H1 (cell line): ENCODE data around the gene USF1. TPM values are rescaled to one million over a fixed set of nuclear protein-coding genes. Genes with fewer than 3 reads are reported as not detected.

Source experiments
- CEBPB ChIP-seq: IDR thresholded peaks from 2 replicates; pipeline ENCODE4 v1.6.1; 2012; ENCODE audit warnings: low read depth, low read length
- CHD2 ChIP-seq: IDR thresholded peaks from 2 replicates; pipeline ENCODE4 v1.6.1; 2012; ENCODE audit warnings: low read length, improper control_type of control experiment
- KDM1A ChIP-seq: fragments of 200-600, 300-600 bp; sonication (generic); IDR thresholded peaks from 2 replicates; pipeline ENCODE4 v1.7.1; 2016; ENCODE audit warnings: mild to moderate bottlenecking, low read length, borderline replicate concordance
- NRF1 ChIP-seq: IDR thresholded peaks from 2 replicates; pipeline ENCODE4 v1.6.1; 2011; ENCODE audit warnings: mild to moderate bottlenecking, low read depth, low read length, improper control_type of control experiment
- SAP30 ChIP-seq: fragments of 300-600 bp; sonication (generic); IDR thresholded peaks from 2 replicates; pipeline ENCODE4 v1.7.1; 2012; ENCODE audit warnings: low read length, moderate library complexity, mild to moderate bottlenecking, inconsistent platforms; ENCODE audit not compliant: insufficient read depth, insufficient replicate concordance
- SP1 ChIP-seq: IDR thresholded peaks from 2 replicates; pipeline ENCODE4 v1.6.1; 2011; ENCODE audit warnings: low read depth, low read length
- polyA plus RNA-seq, 7 experiments: library from polyadenylated mRNA; depleted of rRNA in 3 of 7; stranded (reverse) in 5 of 7; unstranded in 2 of 7; fragments of >200 nt in 5 of 7; fragments of 200-250 nt in 2 of 7; gene quantifications; 1 replicate in 5 of 7; 2 replicates in 1 of 7; 4 replicates in 1 of 7; pipeline versions ENCODE4 v1.2.1 to v1.2.3, GENCODE V29; 2011 to 2013; ENCODE audit warnings: missing spikeins in 2 of 7, mixed read lengths in 2 of 7
- total RNA-seq: library from RNA; stranded (reverse); fragmentation: NEBNext Ultra II Directional; extraction: Animal tissue kit (Norgen Biotek cat#: 25700); gene quantifications from 2 replicates; pipeline ENCODE4 v1.2.1, GENCODE V29; 2021
- TF ChIP-seq, protein P1 (sequence below): fragments of 300-600 bp; sonication (generic); IDR thresholded peaks from 2 replicates; pipeline ENCODE4 v1.7.1; 2012; ENCODE audit warnings: low read length, moderate library complexity, mild to moderate bottlenecking, inconsistent platforms; ENCODE audit not compliant: insufficient replicate concordance
- TF ChIP-seq, protein P2 (sequence below): IDR thresholded peaks from 2 replicates; pipeline ENCODE4 v1.6.1; 2011; ENCODE audit warnings: low read length, improper control_type of control experiment
- TF ChIP-seq, protein P3 (sequence below): IDR thresholded peaks from 2 replicates; pipeline ENCODE4 v1.6.1; 2012; ENCODE audit warnings: inconsistent platforms
- TF ChIP-seq, protein P4 (sequence below): IDR thresholded peaks from 2 replicates; pipeline ENCODE4 v1.6.1; 2012; ENCODE audit warnings: inconsistent platforms

Gene USF1
- total and polyA plus RNA-seq, 2 of the 8 experiments (the other 6 are each of a cell fraction or from before 2014, with no cell fraction given), result 45.7 to 68.9 TPM

DNA sequence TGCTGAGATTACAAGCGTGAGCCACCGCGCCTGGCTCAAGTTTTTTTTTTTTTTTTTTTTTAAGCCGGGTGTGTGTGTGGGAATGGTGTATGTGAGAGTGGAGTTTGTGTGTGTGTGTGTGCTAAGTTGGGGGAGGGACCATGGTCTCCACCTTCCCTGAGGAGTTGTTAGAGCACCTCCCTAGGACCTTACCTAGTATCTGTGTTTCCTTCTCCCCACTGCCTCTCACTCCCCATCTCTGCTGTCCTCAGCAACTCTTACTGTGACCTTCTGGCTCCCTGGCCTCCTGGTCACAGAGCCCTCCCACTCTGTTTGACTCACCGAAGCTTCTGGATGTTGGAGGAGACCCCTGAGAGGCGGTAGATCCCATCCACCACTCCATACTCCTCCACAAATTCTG lies 13.5 kb upstream of the USF1 start (continued):
- TF ChIP-seq, protein P1, sequence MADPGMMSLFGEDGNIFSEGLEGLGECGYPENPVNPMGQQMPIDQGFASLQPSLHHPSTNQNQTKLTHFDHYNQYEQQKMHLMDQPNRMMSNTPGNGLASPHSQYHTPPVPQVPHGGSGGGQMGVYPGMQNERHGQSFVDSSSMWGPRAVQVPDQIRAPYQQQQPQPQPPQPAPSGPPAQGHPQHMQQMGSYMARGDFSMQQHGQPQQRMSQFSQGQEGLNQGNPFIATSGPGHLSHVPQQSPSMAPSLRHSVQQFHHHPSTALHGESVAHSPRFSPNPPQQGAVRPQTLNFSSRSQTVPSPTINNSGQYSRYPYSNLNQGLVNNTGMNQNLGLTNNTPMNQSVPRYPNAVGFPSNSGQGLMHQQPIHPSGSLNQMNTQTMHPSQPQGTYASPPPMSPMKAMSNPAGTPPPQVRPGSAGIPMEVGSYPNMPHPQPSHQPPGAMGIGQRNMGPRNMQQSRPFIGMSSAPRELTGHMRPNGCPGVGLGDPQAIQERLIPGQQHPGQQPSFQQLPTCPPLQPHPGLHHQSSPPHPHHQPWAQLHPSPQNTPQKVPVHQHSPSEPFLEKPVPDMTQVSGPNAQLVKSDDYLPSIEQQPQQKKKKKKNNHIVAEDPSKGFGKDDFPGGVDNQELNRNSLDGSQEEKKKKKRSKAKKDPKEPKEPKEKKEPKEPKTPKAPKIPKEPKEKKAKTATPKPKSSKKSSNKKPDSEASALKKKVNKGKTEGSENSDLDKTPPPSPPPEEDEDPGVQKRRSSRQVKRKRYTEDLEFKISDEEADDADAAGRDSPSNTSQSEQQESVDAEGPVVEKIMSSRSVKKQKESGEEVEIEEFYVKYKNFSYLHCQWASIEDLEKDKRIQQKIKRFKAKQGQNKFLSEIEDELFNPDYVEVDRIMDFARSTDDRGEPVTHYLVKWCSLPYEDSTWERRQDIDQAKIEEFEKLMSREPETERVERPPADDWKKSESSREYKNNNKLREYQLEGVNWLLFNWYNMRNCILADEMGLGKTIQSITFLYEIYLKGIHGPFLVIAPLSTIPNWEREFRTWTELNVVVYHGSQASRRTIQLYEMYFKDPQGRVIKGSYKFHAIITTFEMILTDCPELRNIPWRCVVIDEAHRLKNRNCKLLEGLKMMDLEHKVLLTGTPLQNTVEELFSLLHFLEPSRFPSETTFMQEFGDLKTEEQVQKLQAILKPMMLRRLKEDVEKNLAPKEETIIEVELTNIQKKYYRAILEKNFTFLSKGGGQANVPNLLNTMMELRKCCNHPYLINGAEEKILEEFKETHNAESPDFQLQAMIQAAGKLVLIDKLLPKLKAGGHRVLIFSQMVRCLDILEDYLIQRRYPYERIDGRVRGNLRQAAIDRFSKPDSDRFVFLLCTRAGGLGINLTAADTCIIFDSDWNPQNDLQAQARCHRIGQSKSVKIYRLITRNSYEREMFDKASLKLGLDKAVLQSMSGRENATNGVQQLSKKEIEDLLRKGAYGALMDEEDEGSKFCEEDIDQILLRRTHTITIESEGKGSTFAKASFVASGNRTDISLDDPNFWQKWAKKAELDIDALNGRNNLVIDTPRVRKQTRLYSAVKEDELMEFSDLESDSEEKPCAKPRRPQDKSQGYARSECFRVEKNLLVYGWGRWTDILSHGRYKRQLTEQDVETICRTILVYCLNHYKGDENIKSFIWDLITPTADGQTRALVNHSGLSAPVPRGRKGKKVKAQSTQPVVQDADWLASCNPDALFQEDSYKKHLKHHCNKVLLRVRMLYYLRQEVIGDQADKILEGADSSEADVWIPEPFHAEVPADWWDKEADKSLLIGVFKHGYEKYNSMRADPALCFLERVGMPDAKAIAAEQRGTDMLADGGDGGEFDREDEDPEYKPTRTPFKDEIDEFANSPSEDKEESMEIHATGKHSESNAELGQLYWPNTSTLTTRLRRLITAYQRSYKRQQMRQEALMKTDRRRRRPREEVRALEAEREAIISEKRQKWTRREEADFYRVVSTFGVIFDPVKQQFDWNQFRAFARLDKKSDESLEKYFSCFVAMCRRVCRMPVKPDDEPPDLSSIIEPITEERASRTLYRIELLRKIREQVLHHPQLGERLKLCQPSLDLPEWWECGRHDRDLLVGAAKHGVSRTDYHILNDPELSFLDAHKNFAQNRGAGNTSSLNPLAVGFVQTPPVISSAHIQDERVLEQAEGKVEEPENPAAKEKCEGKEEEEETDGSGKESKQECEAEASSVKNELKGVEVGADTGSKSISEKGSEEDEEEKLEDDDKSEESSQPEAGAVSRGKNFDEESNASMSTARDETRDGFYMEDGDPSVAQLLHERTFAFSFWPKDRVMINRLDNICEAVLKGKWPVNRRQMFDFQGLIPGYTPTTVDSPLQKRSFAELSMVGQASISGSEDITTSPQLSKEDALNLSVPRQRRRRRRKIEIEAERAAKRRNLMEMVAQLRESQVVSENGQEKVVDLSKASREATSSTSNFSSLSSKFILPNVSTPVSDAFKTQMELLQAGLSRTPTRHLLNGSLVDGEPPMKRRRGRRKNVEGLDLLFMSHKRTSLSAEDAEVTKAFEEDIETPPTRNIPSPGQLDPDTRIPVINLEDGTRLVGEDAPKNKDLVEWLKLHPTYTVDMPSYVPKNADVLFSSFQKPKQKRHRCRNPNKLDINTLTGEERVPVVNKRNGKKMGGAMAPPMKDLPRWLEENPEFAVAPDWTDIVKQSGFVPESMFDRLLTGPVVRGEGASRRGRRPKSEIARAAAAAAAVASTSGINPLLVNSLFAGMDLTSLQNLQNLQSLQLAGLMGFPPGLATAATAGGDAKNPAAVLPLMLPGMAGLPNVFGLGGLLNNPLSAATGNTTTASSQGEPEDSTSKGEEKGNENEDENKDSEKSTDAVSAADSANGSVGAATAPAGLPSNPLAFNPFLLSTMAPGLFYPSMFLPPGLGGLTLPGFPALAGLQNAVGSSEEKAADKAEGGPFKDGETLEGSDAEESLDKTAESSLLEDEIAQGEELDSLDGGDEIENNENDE, result no peak
- TF ChIP-seq CEBPB (no peak), SP1 (no peak), CHD2 (no peak), NRF1 (no peak), SAP30 (no peak), KDM1A (no peak)
- TF ChIP-seq, protein P2, sequence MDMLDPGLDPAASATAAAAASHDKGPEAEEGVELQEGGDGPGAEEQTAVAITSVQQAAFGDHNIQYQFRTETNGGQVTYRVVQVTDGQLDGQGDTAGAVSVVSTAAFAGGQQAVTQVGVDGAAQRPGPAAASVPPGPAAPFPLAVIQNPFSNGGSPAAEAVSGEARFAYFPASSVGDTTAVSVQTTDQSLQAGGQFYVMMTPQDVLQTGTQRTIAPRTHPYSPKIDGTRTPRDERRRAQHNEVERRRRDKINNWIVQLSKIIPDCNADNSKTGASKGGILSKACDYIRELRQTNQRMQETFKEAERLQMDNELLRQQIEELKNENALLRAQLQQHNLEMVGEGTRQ, result no peak
- TF ChIP-seq, protein P3, sequence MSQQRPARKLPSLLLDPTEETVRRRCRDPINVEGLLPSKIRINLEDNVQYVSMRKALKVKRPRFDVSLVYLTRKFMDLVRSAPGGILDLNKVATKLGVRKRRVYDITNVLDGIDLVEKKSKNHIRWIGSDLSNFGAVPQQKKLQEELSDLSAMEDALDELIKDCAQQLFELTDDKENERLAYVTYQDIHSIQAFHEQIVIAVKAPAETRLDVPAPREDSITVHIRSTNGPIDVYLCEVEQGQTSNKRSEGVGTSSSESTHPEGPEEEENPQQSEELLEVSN, result no peak
- TF ChIP-seq, protein P4, sequence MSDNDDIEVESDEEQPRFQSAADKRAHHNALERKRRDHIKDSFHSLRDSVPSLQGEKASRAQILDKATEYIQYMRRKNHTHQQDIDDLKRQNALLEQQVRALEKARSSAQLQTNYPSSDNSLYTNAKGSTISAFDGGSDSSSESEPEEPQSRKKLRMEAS, result no peak
